Smooth muscle cell (in vitro differentiated cells): ENCODE measurements around the gene SLC9A5. TPM values are rescaled to one million over a fixed set of nuclear protein-coding genes. Genes with fewer than 3 reads are reported as not detected.

ENCODE experiments used
- DNase-seq: peaks from one replicate; lab custom pipeline; 2025; ENCODE audit not compliant: unreplicated experiment; lab: John Stamatoyannopoulos, UW
- H2AFZ ChIP-seq: fragments of 200-600 bp; sonication (generic); 2 replicates; pipeline ENCODE4 v1.6.0; 2016; ENCODE audit warnings: antibody characterized with exemption, low read depth, mild to moderate bottlenecking
- H3F3A ChIP-seq: fragments of 200-600 bp; sonication (generic); 2 replicates; pipeline ENCODE4 v1.6.0; 2017; ENCODE audit warnings: antibody characterized with exemption, low read depth
- H3K27ac ChIP-seq: fragments of 200-600 bp; sonication (generic); 2 replicates; pipeline ENCODE4 v1.5.1; 2016; ENCODE audit warnings: low read depth, mild to moderate bottlenecking
- H3K27me3 ChIP-seq: fragments of 200-600 bp; sonication (generic); 2 replicates; pipeline ENCODE4 v1.6.1; 2016; ENCODE audit warnings: low read depth, mild to moderate bottlenecking
- H3K36me3 ChIP-seq: fragments of 200-600 bp; sonication (generic); 2 replicates; pipeline ENCODE4 v1.5.1; 2016; ENCODE audit warnings: low read depth
- H3K4me1 ChIP-seq: fragments of 200-600 bp; sonication (generic); 2 replicates; pipeline ENCODE4 v1.5.1; 2016; ENCODE audit warnings: low read depth
- H3K4me2 ChIP-seq: fragments of 200-600 bp; sonication (generic); 2 replicates; pipeline ENCODE4 v1.6.0; 2016; ENCODE audit warnings: mild to moderate bottlenecking
- H3K4me3 ChIP-seq: fragments of 200-600 bp; sonication (generic); 2 replicates; pipeline ENCODE4 v1.5.1; 2016; ENCODE audit warnings: mild to moderate bottlenecking
- H3K79me2 ChIP-seq: fragments of 200-600 bp; sonication (generic); 2 replicates; pipeline ENCODE4 v1.6.0; 2016; ENCODE audit warnings: low read depth, mild to moderate bottlenecking
- H3K9ac ChIP-seq: fragments of 200-600 bp; sonication (generic); 2 replicates; pipeline ENCODE4 v1.6.0; 2016; ENCODE audit warnings: low read depth
- H3K9me3 ChIP-seq: fragments of 200-600 bp; sonication (generic); replicated peaks from 2 replicates; pipeline ENCODE4 v1.5.1; 2016; ENCODE audit warnings: low read depth
- H4K20me1 ChIP-seq: fragments of 200-600 bp; sonication (generic); 2 replicates; pipeline ENCODE4 v1.6.0; 2016; ENCODE audit warnings: low read depth
- WGBS: methylation state at CpG from one replicate; pipeline ENCODE4 v1.1.7; 2016; ENCODE audit warnings: low lambda C conversion rate; 5-methylcytosine and 5-hydroxymethylcytosine counted together
- polyA plus RNA-seq: library from polyadenylated mRNA; unstranded; fragments of >200 nt; fragmentation: Nextera tagmentation; extraction: Ambion mirVana; gene quantifications from 2 replicates; pipeline ENCODE4 v1.2.1, GENCODE V29; 2016
- total RNA-seq: library from RNA; depleted of rRNA; stranded (reverse); fragments of >200 nt; gene quantifications from 2 replicates; pipeline ENCODE4 v1.2.3, GENCODE V29; 2014
- TF ChIP-seq, protein P1 (sequence below): fragments of 200-600 bp; sonication (generic); IDR thresholded peaks from 2 replicates; pipeline ENCODE4 v1.5.1; 2017; ENCODE audit warnings: borderline replicate concordance, mild to moderate bottlenecking, antibody characterized with exemption; ENCODE audit not compliant: insufficient read depth, poor library complexity, severe bottlenecking

Gene SLC9A5
- total and polyA plus RNA-seq, 2 experiments from 2014 or later: 2.1 to 9.1 TPM

DNA sequence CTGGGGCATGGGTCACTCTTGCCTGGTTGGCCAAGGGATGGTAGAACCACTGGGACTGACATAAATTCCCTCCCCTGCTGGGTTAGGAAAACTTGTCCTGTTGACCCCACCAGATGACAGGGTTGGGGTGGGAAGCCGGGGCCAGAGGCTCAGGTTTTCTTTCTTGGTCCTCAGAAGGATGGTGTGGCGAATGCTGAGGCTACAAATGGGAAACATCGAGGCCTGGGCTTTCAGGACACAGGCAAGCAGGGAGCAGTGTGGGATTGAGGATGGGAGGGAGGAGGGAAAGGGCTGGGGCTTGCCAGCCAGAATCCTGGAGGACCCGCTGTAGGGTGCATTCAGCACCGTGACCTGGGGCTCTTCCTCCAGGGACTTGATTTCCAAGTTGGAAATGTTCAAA is 16.1 kb downstream of the SLC9A5 start:
- Histone ChIP-seq H2AFZ (no peak overlapping the region), H3F3A (no peaks in the 10 kb centered on the region), H3K4me1 (no peaks in the 10 kb centered on the region), H3K4me3 (no peak overlapping the region), H3K27ac (no peak overlapping the region), H3K79me2 (no peaks in the 10 kb centered on the region), H3K27me3 (peaks cover 9% of the 10 kb centered on the region), H3K36me3 (no peaks in the 10 kb centered on the region), H3K9ac (no peak overlapping the region), H3K4me2 (no peak overlapping the region), H4K20me1 (no peaks in the 10 kb centered on the region), H3K9me3 (no peaks in the 10 kb centered on the region)
- DNase-seq: no peak
- WGBS: 90% methylated on average over 5 of the region's 5 CpGs
- TF ChIP-seq, protein P1, sequence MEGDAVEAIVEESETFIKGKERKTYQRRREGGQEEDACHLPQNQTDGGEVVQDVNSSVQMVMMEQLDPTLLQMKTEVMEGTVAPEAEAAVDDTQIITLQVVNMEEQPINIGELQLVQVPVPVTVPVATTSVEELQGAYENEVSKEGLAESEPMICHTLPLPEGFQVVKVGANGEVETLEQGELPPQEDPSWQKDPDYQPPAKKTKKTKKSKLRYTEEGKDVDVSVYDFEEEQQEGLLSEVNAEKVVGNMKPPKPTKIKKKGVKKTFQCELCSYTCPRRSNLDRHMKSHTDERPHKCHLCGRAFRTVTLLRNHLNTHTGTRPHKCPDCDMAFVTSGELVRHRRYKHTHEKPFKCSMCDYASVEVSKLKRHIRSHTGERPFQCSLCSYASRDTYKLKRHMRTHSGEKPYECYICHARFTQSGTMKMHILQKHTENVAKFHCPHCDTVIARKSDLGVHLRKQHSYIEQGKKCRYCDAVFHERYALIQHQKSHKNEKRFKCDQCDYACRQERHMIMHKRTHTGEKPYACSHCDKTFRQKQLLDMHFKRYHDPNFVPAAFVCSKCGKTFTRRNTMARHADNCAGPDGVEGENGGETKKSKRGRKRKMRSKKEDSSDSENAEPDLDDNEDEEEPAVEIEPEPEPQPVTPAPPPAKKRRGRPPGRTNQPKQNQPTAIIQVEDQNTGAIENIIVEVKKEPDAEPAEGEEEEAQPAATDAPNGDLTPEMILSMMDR: no peak

DNA sequence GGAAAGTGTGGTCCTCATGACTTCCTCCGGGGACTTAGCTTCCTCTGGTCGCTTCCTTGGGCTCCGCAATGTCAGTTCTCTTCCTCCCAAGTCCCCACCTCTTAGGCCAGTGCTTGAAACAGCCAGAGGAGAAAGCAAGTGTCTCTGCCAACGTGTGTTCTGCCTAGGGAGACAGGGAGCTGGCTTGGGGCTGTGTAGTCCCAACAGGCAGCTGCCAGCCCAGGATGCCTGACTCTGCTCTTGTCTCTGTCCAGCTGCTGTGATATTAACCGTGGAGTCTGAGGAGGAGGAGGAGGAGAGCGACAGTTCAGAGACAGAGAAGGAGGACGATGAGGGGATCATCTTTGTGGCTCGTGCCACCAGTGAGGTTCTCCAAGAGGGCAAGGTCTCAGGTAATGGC is 17.1 kb downstream of the SLC9A5 start:
- Histone ChIP-seq H3K27ac (no peak overlapping the region), H3K36me3 (no peaks in the 10 kb centered on the region), H3K4me3 (no peak overlapping the region), H3K27me3 (peaks cover 9% of the 10 kb centered on the region), H4K20me1 (no peaks in the 10 kb centered on the region), H2AFZ (no peak overlapping the region), H3K4me2 (no peak overlapping the region), H3K79me2 (no peaks in the 10 kb centered on the region), H3K9me3 (no peaks in the 10 kb centered on the region), H3F3A (no peaks in the 10 kb centered on the region), H3K9ac (no peak overlapping the region), H3K4me1 (no peaks in the 10 kb centered on the region)
- TF ChIP-seq, protein P1: no peak
- WGBS: 85% methylated on average over 8 of the region's 8 CpGs
- no peak for DNase-seq

DNA sequence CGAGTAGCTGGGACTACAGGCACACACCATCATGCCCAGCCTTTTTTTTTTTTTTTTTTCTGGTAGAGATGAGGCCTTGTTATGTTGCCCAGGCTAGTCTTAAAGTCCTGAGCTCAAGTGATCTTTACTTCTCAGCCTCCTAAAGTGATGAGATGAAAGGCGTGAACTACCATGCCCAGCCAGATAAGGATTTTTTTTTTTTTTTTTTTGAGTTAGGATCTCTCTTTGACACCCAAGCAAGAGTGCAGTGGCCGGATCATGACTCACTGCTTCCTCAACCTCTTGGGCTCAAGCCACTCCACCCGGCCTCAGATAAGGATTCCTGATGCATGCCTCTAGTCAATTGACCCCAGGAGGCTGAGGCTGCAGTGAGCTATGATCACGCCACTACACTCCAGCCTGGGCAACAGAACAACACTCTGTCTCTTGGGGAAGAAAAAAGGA is 19.4 kb downstream of the SLC9A5 start:
- 13% methylated on average over 5 of the region's 5 CpGs for WGBS
- DNase-seq: no peak

DNA sequence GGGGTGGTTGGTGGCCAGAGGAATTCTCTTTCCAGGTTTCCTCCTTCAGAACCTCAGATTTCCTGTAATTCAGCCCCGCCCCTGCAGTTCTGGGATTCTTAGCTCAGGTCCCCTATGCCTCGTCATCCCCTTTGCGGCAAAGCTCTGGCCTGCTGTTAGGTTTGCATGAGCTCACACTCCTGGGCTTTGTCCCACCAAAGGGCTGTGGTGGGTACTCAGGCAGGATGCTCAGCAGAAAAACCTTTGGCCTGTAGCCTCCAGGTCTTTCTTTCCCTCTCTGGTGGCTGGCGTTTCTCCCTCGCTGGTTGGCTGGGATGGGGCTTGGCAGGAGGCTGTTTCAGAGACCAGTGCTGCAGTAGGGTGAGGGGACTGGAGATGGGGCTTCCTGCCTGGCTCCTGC is 21.0 kb downstream of the SLC9A5 start:
- TF ChIP-seq, protein P1: no peak
- Histone ChIP-seq H3K79me2 (no peaks in the 10 kb centered on the region), H3K4me2 (no peak overlapping the region), H4K20me1 (no peaks in the 10 kb centered on the region), H3K36me3 (no peaks in the 10 kb centered on the region), H3K4me3 (no peak overlapping the region), H3K9me3 (no peaks in the 10 kb centered on the region), H3K27ac (no peak overlapping the region), H3K4me1 (no peaks in the 10 kb centered on the region), H3K9ac (no peak overlapping the region), H3K27me3 (no peaks in the 10 kb centered on the region), H3F3A (no peaks in the 10 kb centered on the region), H2AFZ (no peak overlapping the region)
- WGBS: 77% methylated on average over 5 of the region's 5 CpGs
- no peak for DNase-seq

More for the DNA sequence above, 19.4 kb downstream of the SLC9A5 start:
- H3K9ac ChIP-seq: no peak overlapping the region
- no peaks in the 10 kb centered on the region for H3K4me1 ChIP-seq
- no peak overlapping the region for H2AFZ ChIP-seq
- no peaks in the 10 kb centered on the region for H3K36me3 ChIP-seq
- H3K27ac ChIP-seq: peak overlapping the region; percentile 52
- no peaks in the 10 kb centered on the region for H3K9me3 ChIP-seq
- H3K4me3 ChIP-seq: no peak overlapping the region
- no peaks in the 10 kb centered on the region for H4K20me1 ChIP-seq
- TF ChIP-seq, protein P1: no peak
- no peaks in the 10 kb centered on the region for H3K79me2 ChIP-seq
- peaks cover 9% of the 10 kb centered on the region for H3K27me3 ChIP-seq
- H3F3A ChIP-seq: no peaks in the 10 kb centered on the region
- no peak overlapping the region for H3K4me2 ChIP-seq
